ENCODE data around the gene IL1RAPL2.
"Not testable (repeated sequence)": the region's sequence is repeated elsewhere in the genome, so short reads cannot be mapped to it uniquely, and the experiment has no call there.

IL1RAPL2 gene

DNA sequence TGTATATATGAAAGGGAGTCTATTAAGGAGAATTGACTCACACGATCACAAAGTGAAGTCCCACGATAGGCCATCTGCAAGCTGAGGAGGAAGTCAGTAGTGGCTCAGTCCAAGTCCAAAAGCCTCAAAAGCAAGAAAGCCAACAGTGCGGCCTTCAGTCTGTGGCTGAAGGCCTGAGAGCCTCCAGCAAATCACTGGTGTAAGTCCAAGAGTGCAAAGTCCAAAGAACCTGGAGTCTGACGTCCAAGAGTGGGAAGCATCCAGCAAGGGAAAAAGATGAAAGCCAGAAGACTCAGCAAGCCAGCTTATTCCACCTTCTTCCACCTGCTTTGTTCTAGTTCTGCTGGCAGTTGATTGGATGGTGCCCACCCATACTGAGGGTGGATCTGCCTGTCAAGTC is 104.1 kb downstream of the IL1RAPL2 start:
- no peak for DNase-seq (ENCODE audit: low read depth in 2 of 2)

DNA sequence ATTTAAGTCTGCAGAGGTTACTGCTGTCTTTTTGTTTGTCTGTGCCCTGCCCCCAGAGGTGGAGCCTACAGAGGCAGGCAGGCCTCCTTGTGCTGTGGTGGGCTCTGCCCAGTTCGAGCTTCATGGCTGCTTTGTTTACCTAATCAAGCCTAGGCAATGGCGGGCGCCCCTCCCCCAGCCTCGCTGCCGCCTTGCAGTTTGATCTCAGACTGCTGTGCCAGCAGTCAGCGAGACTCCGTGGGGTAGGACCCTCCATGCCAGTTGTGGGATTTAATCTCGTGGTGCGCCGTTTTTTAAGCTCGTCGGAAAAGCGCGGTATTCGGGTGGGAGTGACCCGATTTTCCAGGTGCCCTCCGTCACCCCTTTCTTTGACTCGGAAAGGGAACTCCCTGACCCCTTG is 111.5 kb downstream of the IL1RAPL2 start:
- not testable (repeated sequence) for DNase-seq (ENCODE audit: low read depth in 2 of 2)

DNA sequence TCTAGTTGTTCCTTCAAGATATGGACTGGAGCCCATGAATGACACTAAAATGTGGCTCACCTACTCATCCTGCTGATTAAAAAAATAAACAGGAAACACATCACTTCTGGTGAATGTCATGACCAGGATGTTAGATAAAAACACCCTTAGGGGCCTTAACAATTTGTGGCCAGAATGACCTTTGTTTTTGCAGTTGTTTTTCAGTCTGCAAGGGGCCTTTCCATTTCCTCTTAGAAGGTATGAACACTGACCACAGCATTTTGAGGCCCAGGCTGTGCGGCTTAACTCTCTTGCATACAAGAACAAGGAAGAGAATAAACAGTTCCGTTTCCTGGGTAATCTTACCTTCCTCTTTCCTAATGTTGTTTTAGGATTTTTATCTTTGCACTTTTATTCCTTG is 113.2 kb downstream of the IL1RAPL2 start:
- no peak for DNase-seq (ENCODE audit: low read depth in 2 of 2)

DNA sequence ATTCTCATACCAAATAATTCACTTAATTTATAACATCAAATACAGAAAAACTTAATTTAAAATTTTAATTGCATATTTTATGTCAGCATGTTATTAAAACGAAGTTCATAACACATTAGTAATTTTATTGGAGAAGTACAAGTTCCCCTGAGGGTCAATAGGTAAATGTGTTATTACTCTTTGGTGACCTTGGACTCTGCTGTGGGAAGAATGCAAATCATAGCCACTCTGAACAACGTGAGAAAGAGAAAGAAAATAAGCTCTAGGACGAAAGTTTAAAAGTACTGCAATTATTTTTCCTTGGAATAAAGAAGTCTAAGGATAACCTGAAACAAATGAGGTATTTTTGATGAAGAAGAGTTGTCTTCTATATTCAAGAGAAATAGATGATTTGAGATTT is 115.2 kb downstream of the IL1RAPL2 start:
- no peak for DNase-seq (ENCODE audit: low read depth in 2 of 2)

GRCh38 chrX:104684077-104684476 is 118.1 kb downstream of the IL1RAPL2 start:
- DNase-seq (ENCODE audit: low read depth in 2 of 2): no peak

- DNase-seq (ENCODE audit: low read depth in 2 of 2): no peak
Measured at GRCh38 chrX:104695593-104695992, 129.6 kb downstream of the IL1RAPL2 start.

- no peak for DNase-seq (ENCODE audit: low read depth in 2 of 2)
Measured at GRCh38 chrX:104696667-104697066, 130.7 kb downstream of the IL1RAPL2 start.

GRCh38 chrX:104697294-104697693 is 131.3 kb downstream of the IL1RAPL2 start:
- DNase-seq (ENCODE audit: low read depth in 2 of 2): no peak

- DNase-seq (ENCODE audit: low read depth in 2 of 2): no peak
Measured at GRCh38 chrX:104707042-104707441, 141.0 kb downstream of the IL1RAPL2 start.

DNA sequence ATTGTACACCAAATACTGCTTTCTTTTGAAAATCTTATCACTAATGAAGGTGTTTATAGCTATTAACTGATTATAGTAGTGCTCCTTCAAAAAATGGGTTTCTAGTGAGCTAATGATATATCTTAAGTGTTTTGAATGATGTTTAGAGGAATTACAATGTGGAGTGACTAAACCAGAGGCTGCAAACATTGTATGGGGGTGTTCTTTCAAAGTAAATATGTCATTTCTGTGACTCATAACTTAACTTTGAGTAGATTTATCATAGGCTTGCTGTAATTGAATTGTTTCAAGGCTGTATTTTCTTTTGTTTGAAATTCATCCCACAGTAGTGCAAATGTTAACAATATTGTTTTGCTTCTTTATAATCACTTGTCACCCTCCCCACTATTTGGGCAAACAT is 141.6 kb downstream of the IL1RAPL2 start:
- no peak for DNase-seq (ENCODE audit: low read depth in 2 of 2)

DNA sequence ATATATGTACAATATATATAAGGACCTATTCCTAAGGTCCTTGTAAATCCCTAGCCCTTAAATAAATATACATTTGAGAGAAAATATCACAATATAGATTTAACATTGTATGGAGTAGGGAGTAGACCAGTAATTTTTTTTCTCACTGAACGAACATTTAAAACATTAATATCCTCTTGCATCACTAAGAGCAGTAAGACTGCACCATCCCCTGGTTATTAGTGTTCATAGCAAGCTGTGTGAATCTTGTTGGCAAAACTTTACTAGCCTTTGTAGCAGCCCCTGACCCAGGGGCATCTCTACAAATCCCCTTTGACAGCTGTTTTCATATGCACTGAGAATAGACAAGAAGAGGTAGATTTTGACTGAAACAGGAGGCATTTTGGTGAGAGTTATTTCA is 146.5 kb downstream of the IL1RAPL2 start:
- no peak for DNase-seq (ENCODE audit: low read depth in 2 of 2)

- no peak for DNase-seq (ENCODE audit: low read depth in 2 of 2)
Measured at GRCh38 chrX:104721854-104722253, 155.9 kb downstream of the IL1RAPL2 start.

GRCh38 chrX:104728456-104728855 is 162.5 kb downstream of the IL1RAPL2 start:
- DNase-seq (ENCODE audit: low read depth in 2 of 2): no peak

- no peak for DNase-seq (ENCODE audit: low read depth in 2 of 2)
Measured at GRCh38 chrX:104742355-104742754, 176.4 kb downstream of the IL1RAPL2 start.

- DNase-seq (ENCODE audit: low read depth in 2 of 2): no peak
Measured at GRCh38 chrX:104745152-104745551, 179.2 kb downstream of the IL1RAPL2 start.

- no peak for DNase-seq (ENCODE audit: low read depth in 2 of 2)
Measured at GRCh38 chrX:104749951-104750610, 184.1 kb downstream of the IL1RAPL2 start.

- DNase-seq (ENCODE audit: low read depth in 2 of 2): no peak
Measured at GRCh38 chrX:104762641-104763040, 196.6 kb downstream of the IL1RAPL2 start.

- DNase-seq (ENCODE audit: low read depth in 2 of 2): no peak
Measured at GRCh38 chrX:104789784-104790183, 223.8 kb downstream of the IL1RAPL2 start.

- no peak for DNase-seq (ENCODE audit: low read depth in 2 of 2)
Measured at GRCh38 chrX:104795804-104796203, 229.8 kb downstream of the IL1RAPL2 start.

DNA sequence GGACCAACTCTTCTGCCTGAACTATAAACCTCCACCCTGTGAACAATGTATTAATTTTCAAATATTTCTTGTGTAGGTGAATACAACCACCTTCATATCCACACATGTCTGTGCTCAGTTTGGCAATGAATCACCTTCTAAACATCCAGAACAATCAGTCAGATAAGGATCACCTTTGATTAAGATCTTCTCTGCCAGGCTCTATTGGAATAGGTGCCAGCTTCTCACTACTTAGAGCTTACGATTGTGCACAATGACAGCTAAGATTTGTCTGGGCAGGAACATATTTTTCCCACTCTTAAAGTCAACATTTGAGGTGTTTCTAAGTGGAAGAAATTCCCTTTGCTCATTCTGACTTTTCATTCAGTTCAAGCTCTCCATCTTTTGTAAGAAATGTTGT is 237.2 kb downstream of the IL1RAPL2 start:
- no peak for DNase-seq (ENCODE audit: low read depth in 2 of 2)

DNA sequence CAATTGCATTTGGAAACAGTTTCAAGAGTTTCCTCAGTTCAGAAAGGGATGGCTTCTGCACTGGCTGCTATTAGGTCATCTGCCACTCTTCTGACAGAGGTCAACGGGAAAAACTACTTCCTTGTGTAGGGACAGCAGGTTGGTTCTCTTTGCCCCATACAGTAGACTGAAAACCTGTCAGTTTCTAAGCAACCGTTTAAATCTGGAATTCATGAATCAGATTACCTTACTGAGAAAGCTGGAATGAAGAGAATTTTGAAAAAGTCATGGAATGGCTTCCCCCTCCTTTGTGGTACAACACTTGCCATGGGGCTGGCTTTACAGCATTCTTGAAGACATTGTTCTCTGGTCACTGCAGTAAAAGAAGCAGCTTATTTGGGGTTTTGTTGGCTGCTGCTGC is 240.3 kb downstream of the IL1RAPL2 start:
- DNase-seq (ENCODE audit: low read depth in 2 of 2): no peak

DNA sequence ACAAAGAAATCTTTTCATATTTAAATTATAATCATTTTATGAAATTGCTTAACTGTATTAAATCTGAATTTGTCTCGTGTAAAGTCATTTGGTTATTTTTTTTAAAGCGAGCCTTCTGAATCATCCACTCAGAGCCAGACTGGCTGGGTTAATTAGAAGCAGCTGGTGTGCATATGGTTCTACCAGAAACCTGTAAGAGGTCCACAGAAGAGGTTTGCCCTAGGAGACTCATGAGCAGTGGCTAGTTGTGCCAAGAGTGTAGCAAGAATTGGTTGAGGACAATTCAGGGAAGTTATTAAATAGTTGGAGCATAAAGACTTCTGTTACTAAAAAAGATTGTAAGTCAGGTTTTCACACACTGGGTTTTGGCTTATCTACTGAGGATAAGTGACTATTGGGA is 267.4 kb downstream of the IL1RAPL2 start:
- DNase-seq (ENCODE audit: low read depth in 2 of 2): no peak

DNA sequence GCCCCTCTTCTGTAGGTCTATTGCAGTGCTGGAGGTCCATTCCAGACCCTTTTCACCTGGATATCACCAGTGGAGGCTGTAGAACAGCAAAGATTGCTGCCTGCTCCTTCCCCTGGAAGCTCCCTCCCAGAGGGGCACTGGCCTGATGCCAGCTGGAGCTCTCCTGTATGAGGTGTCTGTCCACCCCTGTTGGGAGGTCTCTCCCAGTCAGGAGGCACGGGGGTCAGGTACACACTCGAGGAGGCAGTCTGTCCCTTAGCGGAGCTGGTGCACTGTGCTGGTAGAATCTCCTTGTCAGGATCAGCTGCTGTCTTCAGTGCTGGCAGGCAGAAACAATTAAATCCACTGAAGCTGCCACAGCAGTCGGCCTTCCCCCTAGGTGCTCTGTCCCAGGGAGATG is 276.6 kb downstream of the IL1RAPL2 start:
- DNase-seq (ENCODE audit: low read depth in 2 of 2): no peak

DNA sequence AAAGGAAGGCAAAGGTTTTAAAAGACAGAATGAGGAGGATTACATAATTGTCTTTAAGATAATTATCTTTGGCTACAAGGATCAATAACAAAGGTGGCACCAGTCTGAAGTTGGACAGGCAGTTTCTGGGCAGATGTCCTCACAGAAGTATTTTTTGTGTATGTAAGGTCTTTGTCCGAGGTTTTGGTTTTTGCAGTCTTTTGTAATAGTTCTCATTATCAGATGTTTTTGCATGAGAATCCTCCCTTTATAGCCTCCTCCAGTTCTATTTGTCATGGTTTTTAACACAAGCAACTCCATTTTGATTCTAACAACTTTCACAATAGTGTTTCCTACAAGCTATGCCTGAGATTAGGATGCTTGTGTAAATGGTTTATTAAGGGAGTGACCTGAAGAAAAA is 286.2 kb downstream of the IL1RAPL2 start:
- DNase-seq (ENCODE audit: low read depth in 2 of 2): no peak
